Measurements from ENCODE around the gene SH3BP2.
A peak's percentile ranks its signal among the peaks of the same experiment; 100 is the strongest.

The SH3BP2 gene

DNA sequence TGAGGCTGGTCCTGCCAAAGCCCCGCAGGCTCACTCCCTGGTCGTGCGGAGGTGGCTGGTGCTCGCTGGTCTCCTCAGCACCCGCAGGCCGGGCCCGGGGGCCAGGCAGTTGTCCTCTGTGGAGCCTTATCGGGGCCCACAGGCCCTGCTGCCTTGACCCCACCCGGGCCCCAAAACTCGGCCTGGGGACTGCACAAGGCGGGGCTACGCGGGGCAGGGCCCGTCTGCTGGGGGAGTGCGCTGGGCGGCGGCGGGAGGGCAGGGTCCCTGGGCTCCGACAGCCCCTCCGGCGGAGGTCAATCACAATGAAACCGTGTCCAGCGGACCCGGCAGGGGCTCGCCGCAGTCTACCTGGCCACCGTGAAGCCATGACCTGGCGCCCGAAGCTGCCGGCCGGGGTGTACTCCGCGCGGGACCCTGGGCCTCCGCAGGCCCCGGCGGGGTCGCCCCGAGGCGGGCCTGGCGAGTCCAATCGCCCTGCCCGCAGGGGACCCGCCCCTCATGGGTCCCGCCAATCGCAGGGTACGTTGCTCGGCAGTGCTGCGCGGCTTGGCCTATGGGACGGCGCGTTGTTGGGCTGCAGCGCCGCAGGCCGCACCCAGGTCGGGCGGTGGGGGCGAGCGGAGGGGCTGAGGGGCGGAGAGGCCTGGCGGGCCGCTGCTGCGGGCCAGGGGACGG, 50.5 kb downstream of the SH3BP2 start, which contains the start of gene ADD1:
TSS of gene ADD1 (plus strand) at position 582 of the 678 bp plus-strand sequence. CDS start 32,072 bp downstream, outside the sequence.
- TF ChIP-seq RARB (CRISPR knock-in tag; IDR thresholded peaks at IDR 0.05) (no peak), ZFP3 (CRISPR knock-in tag; IDR thresholded peaks at IDR 0.05) (0 out of 2 replicates have a peak, but pooled peaks have one; percentile 14), GLIS3 (CRISPR knock-in tag; IDR thresholded peaks at IDR 0.05) (no peak), ZNF70 (CRISPR knock-in tag; IDR thresholded peaks at IDR 0.05) (no peak)
- TF ChIP-seq, protein P1, sequence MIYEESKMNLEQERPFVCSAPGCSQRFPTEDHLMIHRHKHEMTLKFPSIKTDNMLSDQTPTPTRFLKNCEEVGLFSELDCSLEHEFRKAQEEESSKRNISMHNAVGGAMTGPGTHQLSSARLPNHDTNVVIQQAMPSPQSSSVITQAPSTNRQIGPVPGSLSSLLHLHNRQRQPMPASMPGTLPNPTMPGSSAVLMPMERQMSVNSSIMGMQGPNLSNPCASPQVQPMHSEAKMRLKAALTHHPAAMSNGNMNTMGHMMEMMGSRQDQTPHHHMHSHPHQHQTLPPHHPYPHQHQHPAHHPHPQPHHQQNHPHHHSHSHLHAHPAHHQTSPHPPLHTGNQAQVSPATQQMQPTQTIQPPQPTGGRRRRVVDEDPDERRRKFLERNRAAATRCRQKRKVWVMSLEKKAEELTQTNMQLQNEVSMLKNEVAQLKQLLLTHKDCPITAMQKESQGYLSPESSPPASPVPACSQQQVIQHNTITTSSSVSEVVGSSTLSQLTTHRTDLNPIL (CRISPR knock-in tag; IDR thresholded peaks at IDR 0.05; ENCODE audit: low read depth): no peak
- TF ChIP-seq, protein P2, sequence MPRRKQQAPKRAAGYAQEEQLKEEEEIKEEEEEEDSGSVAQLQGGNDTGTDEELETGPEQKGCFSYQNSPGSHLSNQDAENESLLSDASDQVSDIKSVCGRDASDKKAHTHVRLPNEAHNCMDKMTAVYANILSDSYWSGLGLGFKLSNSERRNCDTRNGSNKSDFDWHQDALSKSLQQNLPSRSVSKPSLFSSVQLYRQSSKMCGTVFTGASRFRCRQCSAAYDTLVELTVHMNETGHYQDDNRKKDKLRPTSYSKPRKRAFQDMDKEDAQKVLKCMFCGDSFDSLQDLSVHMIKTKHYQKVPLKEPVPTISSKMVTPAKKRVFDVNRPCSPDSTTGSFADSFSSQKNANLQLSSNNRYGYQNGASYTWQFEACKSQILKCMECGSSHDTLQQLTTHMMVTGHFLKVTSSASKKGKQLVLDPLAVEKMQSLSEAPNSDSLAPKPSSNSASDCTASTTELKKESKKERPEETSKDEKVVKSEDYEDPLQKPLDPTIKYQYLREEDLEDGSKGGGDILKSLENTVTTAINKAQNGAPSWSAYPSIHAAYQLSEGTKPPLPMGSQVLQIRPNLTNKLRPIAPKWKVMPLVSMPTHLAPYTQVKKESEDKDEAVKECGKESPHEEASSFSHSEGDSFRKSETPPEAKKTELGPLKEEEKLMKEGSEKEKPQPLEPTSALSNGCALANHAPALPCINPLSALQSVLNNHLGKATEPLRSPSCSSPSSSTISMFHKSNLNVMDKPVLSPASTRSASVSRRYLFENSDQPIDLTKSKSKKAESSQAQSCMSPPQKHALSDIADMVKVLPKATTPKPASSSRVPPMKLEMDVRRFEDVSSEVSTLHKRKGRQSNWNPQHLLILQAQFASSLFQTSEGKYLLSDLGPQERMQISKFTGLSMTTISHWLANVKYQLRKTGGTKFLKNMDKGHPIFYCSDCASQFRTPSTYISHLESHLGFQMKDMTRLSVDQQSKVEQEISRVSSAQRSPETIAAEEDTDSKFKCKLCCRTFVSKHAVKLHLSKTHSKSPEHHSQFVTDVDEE (CRISPR knock-in tag; IDR thresholded peaks at IDR 0.05): peak; percentile 23; the same call in 1 of the 2 replicates
- peak; percentile 95 for ATAC-seq

DNA sequence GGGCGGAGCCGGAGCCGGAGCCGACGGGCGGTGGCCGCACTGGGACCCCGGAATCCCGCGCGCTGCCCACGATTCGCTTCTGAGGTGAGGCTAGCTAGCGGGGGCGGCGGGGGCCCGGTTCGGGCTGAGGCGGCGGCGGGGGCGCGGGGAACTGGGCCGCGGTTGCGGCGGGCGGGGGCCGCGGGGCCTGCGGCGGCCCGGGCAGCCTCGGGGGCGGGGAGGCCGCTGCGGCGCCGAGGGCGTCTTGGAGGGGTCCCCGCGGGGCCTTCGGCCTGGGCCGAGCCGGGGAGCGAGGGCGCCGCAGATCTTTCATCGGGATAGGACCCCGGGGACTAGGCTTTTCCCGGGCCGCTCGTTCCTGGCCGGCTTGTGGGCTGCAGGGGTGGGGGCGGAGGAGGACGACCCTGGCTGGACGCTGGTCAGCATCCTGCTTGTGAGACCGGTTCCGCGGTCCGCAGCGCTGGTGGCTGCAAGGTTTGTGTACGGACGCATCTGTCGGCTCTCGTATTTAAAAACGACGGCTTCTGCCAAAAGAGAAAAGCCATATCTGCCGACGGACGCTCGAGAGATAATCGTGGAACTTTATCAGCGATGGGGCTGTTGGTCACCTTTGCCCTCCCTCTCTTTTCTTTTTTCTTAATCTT, 51.2 kb downstream of the SH3BP2 start:
- peak; percentile 5 for ATAC-seq
- no peak for TF ChIP-seq OSR1 (CRISPR knock-in tag; IDR thresholded peaks at IDR 0.05)
- TF ChIP-seq, protein P1 (CRISPR knock-in tag; IDR thresholded peaks at IDR 0.05; ENCODE audit: low read depth): no peak
- no peak for TF ChIP-seq ZFP3 (CRISPR knock-in tag; IDR thresholded peaks at IDR 0.05)
- TF ChIP-seq GLIS3 (CRISPR knock-in tag; IDR thresholded peaks at IDR 0.05): no peak
- TF ChIP-seq, protein P2 (CRISPR knock-in tag; IDR thresholded peaks at IDR 0.05): no peak
- TF ChIP-seq ZNF70 (CRISPR knock-in tag; IDR thresholded peaks at IDR 0.05): no peak
- no peak for TF ChIP-seq ZNF8 (CRISPR knock-in tag; IDR thresholded peaks at IDR 0.05)
- no peak for TF ChIP-seq PPARA (CRISPR knock-in tag; IDR thresholded peaks at IDR 0.05; ENCODE audit: borderline replicate concordance)
- no peak for TF ChIP-seq ARNTL (CRISPR knock-in tag; IDR thresholded peaks at IDR 0.05; ENCODE audit: borderline replicate concordance, low read depth)
- no peak for TF ChIP-seq TCF4 (CRISPR knock-in tag; IDR thresholded peaks at IDR 0.05; ENCODE audit: borderline replicate concordance)
- TF ChIP-seq ZC3H10 (CRISPR knock-in tag; IDR thresholded peaks at IDR 0.05): no peak
- no peak for TF ChIP-seq ZNF565 (CRISPR knock-in tag; conservative IDR thresholded peaks at IDR 0.05; ENCODE audit: low read depth)
- no peak for TF ChIP-seq RARB (CRISPR knock-in tag; IDR thresholded peaks at IDR 0.05)
- TF ChIP-seq, protein P3, sequence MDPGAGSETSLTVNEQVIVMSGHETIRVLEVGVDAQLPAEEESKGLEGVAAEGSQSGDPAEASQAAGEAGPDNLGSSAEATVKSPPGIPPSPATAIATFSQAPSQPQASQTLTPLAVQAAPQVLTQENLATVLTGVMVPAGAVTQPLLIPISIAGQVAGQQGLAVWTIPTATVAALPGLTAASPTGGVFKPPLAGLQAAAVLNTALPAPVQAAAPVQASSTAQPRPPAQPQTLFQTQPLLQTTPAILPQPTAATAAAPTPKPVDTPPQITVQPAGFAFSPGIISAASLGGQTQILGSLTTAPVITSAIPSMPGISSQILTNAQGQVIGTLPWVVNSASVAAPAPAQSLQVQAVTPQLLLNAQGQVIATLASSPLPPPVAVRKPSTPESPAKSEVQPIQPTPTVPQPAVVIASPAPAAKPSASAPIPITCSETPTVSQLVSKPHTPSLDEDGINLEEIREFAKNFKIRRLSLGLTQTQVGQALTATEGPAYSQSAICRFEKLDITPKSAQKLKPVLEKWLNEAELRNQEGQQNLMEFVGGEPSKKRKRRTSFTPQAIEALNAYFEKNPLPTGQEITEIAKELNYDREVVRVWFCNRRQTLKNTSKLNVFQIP (CRISPR knock-in tag; IDR thresholded peaks at IDR 0.05; ENCODE audit: borderline replicate concordance, low read depth): no peak

DNA sequence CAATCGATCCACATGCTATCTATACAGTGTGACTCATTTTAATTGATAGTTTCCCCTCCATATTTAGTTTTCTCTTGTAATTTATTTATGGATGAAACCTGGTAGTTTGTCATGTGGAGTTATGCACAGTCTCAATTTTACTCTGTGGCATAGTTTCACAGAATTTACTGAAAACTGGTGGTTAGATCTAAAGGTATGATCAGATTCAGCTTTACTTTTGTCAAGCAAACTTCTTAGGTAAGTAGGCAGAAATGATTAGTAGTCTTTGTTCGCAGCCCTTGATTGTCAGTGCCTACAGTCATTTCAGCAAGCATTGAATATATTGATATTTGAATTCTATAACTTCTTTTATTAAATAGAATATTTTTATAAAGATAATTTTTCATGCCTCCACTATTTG, 53.3 kb downstream of the SH3BP2 start:
- ATAC-seq: no peak
- TF ChIP-seq ARNTL (CRISPR knock-in tag; IDR thresholded peaks at IDR 0.05; ENCODE audit: borderline replicate concordance, low read depth) (no peak), SNAI2 (CRISPR knock-in tag; IDR thresholded peaks at IDR 0.05) (no peak), BACH2 (CRISPR knock-in tag; IDR thresholded peaks at IDR 0.05; ENCODE audit: borderline replicate concordance) (no peak), TOX (CRISPR knock-in tag; IDR thresholded peaks at IDR 0.05; ENCODE audit: borderline replicate concordance) (no peak), ZFP3 (CRISPR knock-in tag; IDR thresholded peaks at IDR 0.05) (no peak), ISL1 (CRISPR knock-in tag; IDR thresholded peaks at IDR 0.05) (no peak), ZNF565 (CRISPR knock-in tag; conservative IDR thresholded peaks at IDR 0.05; ENCODE audit: low read depth) (no peak), OSR1 (CRISPR knock-in tag; IDR thresholded peaks at IDR 0.05) (no peak)
- TF ChIP-seq, protein P4, sequence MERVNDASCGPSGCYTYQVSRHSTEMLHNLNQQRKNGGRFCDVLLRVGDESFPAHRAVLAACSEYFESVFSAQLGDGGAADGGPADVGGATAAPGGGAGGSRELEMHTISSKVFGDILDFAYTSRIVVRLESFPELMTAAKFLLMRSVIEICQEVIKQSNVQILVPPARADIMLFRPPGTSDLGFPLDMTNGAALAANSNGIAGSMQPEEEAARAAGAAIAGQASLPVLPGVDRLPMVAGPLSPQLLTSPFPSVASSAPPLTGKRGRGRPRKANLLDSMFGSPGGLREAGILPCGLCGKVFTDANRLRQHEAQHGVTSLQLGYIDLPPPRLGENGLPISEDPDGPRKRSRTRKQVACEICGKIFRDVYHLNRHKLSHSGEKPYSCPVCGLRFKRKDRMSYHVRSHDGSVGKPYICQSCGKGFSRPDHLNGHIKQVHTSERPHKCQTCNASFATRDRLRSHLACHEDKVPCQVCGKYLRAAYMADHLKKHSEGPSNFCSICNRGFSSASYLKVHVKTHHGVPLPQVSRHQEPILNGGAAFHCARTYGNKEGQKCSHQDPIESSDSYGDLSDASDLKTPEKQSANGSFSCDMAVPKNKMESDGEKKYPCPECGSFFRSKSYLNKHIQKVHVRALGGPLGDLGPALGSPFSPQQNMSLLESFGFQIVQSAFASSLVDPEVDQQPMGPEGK (CRISPR knock-in tag; IDR thresholded peaks at IDR 0.05; ENCODE audit: borderline replicate concordance): no peak
- TF ChIP-seq, protein P5, sequence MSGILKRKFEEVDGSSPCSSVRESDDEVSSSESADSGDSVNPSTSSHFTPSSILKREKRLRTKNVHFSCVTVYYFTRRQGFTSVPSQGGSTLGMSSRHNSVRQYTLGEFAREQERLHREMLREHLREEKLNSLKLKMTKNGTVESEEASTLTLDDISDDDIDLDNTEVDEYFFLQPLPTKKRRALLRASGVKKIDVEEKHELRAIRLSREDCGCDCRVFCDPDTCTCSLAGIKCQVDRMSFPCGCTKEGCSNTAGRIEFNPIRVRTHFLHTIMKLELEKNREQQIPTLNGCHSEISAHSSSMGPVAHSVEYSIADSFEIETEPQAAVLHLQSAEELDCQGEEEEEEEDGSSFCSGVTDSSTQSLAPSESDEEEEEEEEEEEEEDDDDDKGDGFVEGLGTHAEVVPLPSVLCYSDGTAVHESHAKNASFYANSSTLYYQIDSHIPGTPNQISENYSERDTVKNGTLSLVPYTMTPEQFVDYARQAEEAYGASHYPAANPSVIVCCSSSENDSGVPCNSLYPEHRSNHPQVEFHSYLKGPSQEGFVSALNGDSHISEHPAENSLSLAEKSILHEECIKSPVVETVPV (CRISPR knock-in tag; IDR thresholded peaks at IDR 0.05): no peak
- TF ChIP-seq, protein P1 (CRISPR knock-in tag; IDR thresholded peaks at IDR 0.05; ENCODE audit: low read depth): no peak

All from SK-N-SH treated with all-trans-retinoic acid at 6 μM for 48 hours (cell line).